ENCODE data around the gene PNISR. TPM values are rescaled to one million over a fixed set of nuclear protein-coding genes. Genes with fewer than 3 reads are reported as not detected.

PNISR gene
- total RNA-seq, 1 experiment from 2014 or later = 134 TPM

DNA sequence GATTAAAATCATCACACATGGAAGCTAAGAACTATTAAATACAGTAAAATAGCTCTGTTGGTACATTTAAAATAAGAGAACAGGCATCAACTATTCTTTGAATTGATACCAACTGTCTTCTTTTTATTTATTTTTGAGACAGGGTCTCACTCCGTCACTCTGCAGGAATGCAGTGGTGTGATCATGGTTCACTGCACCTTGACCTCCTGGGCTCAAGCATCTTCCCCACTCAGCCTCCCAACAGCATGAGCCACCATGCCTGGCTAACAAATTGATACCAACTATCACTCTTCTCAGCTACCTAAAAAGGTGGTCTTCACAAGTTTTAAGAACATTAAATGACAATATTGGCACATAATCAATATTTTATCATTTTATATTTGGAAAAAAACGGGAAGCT, 7.8 kb upstream of the PNISR start:
- H3K79me1 ChIP-seq (ENCODE audit: insufficient read depth, low read depth, low read length, poor library complexity, severe bottlenecking) = no peaks in the 10 kb centered on the region
- H3T11ph ChIP-seq (ENCODE audit: low read length) = no peak overlapping the region
- H3K27me3 ChIP-seq (ENCODE audit: insufficient read depth, low read length) = no peaks in the 10 kb centered on the region
- H3K4me1 ChIP-seq (ENCODE audit: insufficient read depth, low read length) = no peaks in the 10 kb centered on the region
- H2BK15ac ChIP-seq (ENCODE audit: low read depth, low read length) = no peak overlapping the region
- 0 out of 7 replicates have a peak overlapping the region, but pooled peaks of 1 of the 3 experiments have one; percentile 36 for H3K27ac Mint-ChIP-seq
- no peak overlapping the region for H3K27ac ChIP-seq (ENCODE audit: insufficient read length, low read depth, low read length)
- no peak overlapping the region for H4K91ac ChIP-seq (ENCODE audit: insufficient read length, low read depth, low read length)
- no peak for DNase-seq
- no peaks in the 10 kb centered on the region for H3K23me2 ChIP-seq (ENCODE audit: insufficient read length, low read depth, low read length, poor library complexity, severe bottlenecking)
- H3K27me3 Mint-ChIP-seq (ENCODE audit: low read depth) = no peaks in the 10 kb centered on the region
- H3K9ac ChIP-seq (ENCODE audit: extremely low read depth, insufficient read length, low read length) = no peak overlapping the region
- TF ChIP-seq, protein P1, sequence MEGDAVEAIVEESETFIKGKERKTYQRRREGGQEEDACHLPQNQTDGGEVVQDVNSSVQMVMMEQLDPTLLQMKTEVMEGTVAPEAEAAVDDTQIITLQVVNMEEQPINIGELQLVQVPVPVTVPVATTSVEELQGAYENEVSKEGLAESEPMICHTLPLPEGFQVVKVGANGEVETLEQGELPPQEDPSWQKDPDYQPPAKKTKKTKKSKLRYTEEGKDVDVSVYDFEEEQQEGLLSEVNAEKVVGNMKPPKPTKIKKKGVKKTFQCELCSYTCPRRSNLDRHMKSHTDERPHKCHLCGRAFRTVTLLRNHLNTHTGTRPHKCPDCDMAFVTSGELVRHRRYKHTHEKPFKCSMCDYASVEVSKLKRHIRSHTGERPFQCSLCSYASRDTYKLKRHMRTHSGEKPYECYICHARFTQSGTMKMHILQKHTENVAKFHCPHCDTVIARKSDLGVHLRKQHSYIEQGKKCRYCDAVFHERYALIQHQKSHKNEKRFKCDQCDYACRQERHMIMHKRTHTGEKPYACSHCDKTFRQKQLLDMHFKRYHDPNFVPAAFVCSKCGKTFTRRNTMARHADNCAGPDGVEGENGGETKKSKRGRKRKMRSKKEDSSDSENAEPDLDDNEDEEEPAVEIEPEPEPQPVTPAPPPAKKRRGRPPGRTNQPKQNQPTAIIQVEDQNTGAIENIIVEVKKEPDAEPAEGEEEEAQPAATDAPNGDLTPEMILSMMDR (conservative IDR thresholded peaks at IDR 0.05) = no peak
- H2AK5ac ChIP-seq (ENCODE audit: insufficient read length, low read length) = no peak overlapping the region
- peaks cover 19 to 21% of the 10 kb centered on the region in 2 experiments for H3K4me1 Mint-ChIP-seq
- H2BK20ac ChIP-seq (ENCODE audit: low read depth, low read length, poor library complexity, severe bottlenecking) = no peak overlapping the region
- no peaks in the 10 kb centered on the region for H3K9me3 ChIP-seq (ENCODE audit: control insufficient read depth, low read depth, low read length)
- no peak overlapping the region for H4K8ac ChIP-seq (replicated peaks; ENCODE audit: insufficient read length, low read depth, low read length)
- H2BK120ac ChIP-seq (ENCODE audit: low read depth, low read length, poor library complexity, severe bottlenecking) = no peak overlapping the region
- no peak overlapping the region for H3K23ac ChIP-seq (ENCODE audit: insufficient read length, low read depth, low read length)
- H2BK5ac ChIP-seq (ENCODE audit: insufficient read length, low read length) = no peak overlapping the region
- H4K5ac ChIP-seq (ENCODE audit: insufficient read length, low read depth, low read length) = no peak overlapping the region
- H2AFZ ChIP-seq (ENCODE audit: low read length) = no peak overlapping the region
- no CpG with 5 or more reads among the region's 2 CpGs for WGBS (ENCODE audit: extremely low coverage, insufficient read length, low lambda C conversion rate)
- H3K4me3 Mint-ChIP-seq = no peak overlapping the region
- H3K4ac ChIP-seq (ENCODE audit: low read depth, low read length) = no peak overlapping the region
- no peaks in the 10 kb centered on the region; a peak in 1 of 5 replicates for H3K9me3 Mint-ChIP-seq
- H3K79me2 ChIP-seq (ENCODE audit: insufficient read depth, low read length) = no peaks in the 10 kb centered on the region
- H3K18ac ChIP-seq (ENCODE audit: insufficient read length, low read depth, low read length) = no peak overlapping the region
- no peak overlapping the region for H2BK12ac ChIP-seq (ENCODE audit: insufficient read length, low read depth, low read length)
- H3K4me2 ChIP-seq (ENCODE audit: insufficient read depth, insufficient read length, low read length) = no peak overlapping the region
- H3K56ac ChIP-seq (ENCODE audit: insufficient read length, low read depth, low read length) = no peak overlapping the region
- H3K36me3 Mint-ChIP-seq (ENCODE audit: insufficient read depth in 1 of 3, low read depth in 3 of 3) = peaks cover 0 to 7% (median 6%) of the 10 kb centered on the region in 3 experiments; a peak in 5 of 7 replicates
- no peaks in the 10 kb centered on the region for H4K20me1 ChIP-seq (ENCODE audit: control insufficient read depth, insufficient read depth, insufficient read length)
- no peak overlapping the region for H3K14ac ChIP-seq (ENCODE audit: insufficient read depth, low read length)

Measured in H9 (cell line).